ENCODE data around the gene IFT81.
"Not testable (repeated sequence)": the region's sequence is repeated elsewhere in the genome, so short reads cannot be mapped to it uniquely, and the experiment has no call there.

Gene IFT81

GRCh38 chr12:110124269-110124995, at the start of gene IFT81:
Gene IFT81, plus strand, starts transcription at chr12:110124357. Its CDS starts 3,024 bp downstream, at chr12:110127381.
- peak; percentile 86 to 87 for DNase-seq (ENCODE audit: low read depth in 2 of 2)

- DNase-seq (ENCODE audit: low read depth in 2 of 2): no peak
Observed at GRCh38 chr12:110075880-110076279, 48.3 kb upstream of the IFT81 start.

DNA sequence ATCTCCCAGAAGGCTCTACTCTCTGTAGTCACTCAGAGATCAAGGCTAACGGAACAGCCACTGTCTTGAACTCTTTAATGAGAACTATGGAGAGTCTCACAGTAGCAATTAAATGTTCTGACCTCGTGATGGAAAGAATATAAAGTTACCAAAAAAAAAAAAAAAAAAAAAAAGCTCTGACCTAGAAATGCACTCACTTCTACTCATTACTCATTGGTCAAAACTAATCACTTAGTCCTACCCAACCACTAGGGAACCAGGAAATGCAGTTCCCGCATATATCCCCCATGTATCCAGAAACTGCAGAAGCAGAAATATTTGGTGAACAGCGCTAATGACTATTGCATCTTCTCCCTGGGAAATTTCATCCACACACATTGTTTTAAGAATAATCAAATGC, 46.4 kb upstream of the IFT81 start:
- no peak for DNase-seq (ENCODE audit: low read depth in 2 of 2)

DNA sequence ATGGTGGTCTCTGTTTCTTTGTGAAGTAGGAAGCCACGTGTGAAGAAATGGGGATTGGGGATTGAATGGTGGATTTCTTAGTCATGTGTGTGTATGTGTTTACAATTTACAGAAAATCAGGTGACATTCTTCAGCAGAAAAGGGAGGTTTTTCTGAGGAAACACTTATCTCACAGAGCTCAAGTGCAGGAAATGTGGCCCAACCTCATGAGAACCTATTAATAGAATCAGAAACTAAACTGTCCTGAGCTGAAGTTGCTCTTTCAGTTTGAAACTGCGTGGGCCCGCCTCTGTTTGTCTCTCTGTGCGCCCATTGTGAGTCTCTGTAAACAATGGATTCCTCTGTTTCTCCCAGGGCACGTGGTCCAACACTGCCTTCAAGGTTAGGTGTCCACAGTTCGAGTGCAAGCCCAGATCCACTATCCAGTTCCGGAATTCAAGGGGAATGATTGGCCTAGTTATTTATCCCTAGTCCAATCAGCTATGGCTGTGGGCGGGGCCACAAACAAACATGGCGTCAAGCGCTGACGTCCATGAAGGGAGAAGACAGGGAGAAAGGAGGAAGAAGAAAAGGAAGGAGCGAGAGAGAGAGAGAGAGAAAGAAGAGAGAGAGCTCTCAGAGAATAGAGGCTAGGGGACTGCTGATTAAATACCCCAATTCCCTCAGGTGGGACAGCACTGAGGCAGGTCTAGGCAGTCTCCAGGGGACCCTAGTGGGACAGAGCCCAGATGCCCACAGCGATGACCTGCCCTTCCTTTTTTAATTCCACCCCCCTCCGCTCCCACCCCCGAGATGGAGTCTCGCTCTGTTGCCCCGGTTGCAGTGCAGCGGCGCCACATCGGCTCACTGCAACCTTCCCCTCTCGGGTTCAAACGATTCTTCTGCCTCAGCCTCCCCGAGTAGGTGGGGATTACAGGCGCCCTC, 44.4 kb upstream of the IFT81 start:
- no peak for DNase-seq (ENCODE audit: low read depth in 2 of 2)

- no peak for DNase-seq (ENCODE audit: low read depth in 2 of 2)
Observed at GRCh38 chr12:110080410-110080809, 43.7 kb upstream of the IFT81 start.

DNA sequence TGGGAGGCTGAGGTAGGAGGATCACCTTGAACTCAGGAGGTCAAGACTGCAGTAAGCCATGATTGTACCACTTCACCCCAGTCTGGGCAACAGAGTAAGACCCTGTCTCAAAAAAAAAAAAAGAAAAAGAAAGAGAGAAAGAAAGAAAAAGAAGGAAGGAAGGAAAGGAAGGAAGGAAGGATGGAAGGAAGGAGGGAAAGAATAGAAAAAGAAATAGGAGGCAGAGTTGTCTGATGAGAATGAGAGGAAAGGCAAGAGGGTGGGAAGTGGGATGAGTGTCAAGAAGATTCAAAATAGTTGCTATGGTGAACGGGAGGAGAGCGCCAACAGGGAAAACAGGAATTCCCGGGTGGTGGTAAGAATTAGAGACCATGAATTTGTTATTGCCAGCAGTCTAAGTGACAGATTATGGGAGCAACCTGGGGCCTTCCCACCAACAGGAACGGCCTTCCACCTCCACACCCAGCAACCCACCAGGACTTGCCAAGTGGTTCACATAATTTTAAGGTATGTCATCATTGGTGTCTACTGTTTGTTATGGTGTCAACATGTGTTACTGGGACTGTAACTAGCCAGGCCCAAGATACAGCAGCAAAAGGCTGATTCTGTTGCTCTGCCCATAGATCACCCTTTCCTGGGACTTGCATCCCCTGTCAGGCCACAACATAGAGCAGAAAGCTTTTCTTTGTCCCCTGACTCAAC, 39.7 kb upstream of the IFT81 start:
- DNase-seq (ENCODE audit: low read depth in 2 of 2): no peak

- DNase-seq (ENCODE audit: low read depth in 2 of 2): not testable (repeated sequence)
Observed at GRCh38 chr12:110088216-110088615, 35.9 kb upstream of the IFT81 start.

- DNase-seq (ENCODE audit: low read depth in 2 of 2): no peak
Observed at GRCh38 chr12:110088936-110089335, 35.2 kb upstream of the IFT81 start.

DNA sequence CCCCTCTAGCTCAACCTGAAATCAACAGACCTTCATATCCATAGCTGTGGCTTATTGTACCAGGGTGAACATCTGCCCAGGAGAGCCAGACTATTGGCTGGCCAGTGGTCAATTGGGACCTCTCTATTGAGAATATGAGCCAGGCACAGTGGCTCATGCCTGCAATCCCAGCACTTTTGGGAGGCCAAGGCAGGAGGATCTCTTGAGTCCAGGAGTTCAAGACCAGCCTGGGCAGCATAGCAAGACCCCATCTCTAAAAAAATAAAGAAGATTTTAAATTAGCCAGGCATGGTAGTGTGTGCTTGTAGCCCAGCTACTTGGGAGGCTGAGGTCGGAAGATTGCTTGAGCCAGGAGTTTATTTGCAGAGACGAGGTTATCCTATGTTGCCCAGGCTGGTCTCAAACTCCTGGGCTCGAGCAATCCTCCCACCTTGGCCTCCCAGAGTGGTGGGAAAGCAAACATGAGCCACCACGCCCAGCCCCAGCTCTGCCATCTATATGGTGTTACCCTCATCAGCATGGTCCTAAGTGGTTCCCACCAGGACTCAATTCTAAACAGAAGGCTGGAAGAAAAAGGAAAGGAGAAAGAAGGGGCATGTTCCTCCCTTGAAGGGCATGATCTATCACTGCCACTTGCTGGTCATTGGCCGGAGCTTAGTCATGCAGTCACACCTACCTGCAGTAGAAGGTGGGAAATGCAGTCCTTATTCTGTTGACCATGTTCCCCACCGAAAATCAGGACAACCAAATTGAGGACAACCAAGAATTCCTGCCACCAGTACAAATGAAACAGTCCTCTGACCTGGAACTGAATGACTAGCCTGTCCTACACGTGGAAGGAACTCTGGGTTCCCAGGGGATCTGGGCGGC, 33.7 kb upstream of the IFT81 start:
- no peak for DNase-seq (ENCODE audit: low read depth in 2 of 2)

GRCh38 chr12:110091136-110091711, 32.9 kb upstream of the IFT81 start:
- no peak for DNase-seq (ENCODE audit: low read depth in 2 of 2)

- no peak for DNase-seq (ENCODE audit: low read depth in 2 of 2)
Observed at GRCh38 chr12:110093631-110094311, 30.4 kb upstream of the IFT81 start.

- DNase-seq (ENCODE audit: low read depth in 2 of 2): peak; percentile 33 to 45
Observed at GRCh38 chr12:110100315-110100970, 23.7 kb upstream of the IFT81 start.

- DNase-seq (ENCODE audit: low read depth in 2 of 2): peak in 1 of 2 experiments; percentile 27
Observed at GRCh38 chr12:110102255-110102654, 21.9 kb upstream of the IFT81 start.

DNA sequence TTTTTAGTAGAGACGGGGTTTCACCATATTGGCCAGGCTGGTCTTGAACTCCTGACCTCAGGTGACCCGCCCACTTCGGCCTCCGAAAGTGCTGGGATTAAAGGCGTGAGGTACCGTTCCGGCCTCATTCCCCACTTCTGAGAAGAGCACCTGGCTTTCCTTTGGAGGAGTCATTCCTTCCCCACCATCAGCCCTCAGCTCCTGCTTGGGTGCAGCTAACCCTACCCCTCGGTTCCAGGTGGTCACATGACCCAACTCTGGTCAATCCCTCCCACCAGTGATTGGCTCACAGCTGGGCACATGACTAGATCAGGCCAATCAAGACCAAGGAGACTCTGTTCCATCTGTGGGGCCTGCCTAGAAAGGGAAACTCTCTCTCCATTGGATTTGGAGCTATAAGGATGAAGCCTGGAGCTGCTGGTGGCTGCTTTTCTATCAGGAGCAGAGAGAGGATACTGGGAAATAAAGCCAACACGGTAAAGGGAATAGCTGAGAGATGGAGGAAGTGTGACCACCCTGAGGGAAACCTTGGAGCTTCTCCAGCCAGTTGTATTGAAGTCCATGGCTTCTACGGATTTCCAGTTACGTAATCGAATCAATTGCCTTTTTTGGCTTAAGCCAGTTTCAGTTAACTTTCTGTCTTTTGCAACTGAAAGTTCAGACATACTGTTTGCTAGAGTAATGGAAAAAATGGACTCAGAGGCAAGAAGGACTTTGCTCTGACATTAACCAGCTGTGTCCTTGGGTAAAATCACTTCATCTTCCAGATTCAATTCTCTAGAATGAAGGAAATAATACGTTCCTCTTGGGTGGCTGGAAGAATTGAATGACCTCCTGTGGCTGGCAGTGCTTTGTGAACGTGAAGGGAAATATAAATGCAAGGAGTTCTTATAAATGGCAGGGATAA, 19.7 kb upstream of the IFT81 start:
- no peak for DNase-seq (ENCODE audit: low read depth in 2 of 2)

DNA sequence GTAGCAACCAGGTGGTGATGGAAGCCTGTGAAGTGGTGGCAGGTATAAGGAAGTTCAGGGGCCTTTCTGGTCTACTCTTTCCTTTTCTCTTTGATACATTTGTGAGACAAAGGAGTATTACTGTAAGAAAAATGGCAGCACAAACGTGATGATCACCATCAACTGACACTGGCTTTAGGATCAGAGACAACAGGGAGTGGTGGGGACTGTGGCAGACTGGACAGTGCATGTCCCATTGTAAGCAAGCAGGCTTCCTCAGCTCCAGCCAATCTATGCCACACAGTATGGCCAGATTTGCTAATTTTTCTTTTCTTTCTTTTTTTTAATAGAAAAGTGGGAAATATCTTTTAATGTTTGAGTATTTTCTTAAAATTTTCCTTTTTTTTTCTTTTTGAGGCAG, 19.0 kb upstream of the IFT81 start:
- DNase-seq (ENCODE audit: low read depth in 2 of 2): no peak

- DNase-seq (ENCODE audit: low read depth in 2 of 2): peak in 1 of 2 experiments; percentile 29
Observed at GRCh38 chr12:110105986-110106385, 18.2 kb upstream of the IFT81 start.

DNA sequence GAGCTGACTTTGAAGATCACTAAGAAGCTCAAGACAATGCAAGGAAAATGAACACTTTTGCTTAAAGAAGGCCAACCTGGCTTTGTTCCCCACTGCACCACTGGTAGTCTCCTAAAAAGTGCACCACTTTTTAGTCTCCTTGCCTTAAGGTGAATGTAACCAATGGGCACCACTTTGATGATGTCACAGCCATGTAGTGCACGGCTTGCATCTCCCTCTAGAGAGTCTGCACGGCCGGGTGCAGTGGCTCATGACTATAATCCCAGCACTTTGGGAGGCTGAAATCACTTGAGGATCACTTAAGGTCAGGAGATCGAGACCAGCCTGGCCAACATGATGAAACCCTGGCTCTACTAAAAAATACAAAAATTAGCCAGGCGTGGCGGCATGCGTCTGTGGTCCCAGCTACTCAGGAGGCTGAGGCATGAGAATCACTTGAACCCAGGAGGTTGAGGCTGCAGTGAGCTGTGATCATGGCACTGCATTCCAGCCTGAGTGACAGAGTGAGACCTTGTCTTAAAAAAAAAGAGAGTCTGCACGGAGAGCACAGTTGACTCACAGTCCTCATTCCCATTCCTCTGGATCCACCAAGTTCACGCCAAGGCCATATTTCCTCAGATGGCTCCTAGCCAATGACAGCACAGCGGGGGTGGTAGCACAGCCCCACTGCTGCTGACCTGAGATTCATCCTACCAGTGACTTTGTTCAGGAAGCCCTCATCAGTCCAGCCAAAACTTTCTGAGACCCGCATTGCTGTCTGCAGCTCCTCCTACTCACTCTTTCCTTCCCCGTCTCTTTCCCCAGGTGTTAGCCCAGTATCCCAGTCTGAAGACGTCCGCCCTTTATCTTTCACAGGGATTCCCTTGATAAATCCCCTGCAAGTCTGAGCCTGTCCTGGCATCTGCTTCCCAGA, 16.5 kb upstream of the IFT81 start:
- peak; percentile 82 to 84 for DNase-seq (ENCODE audit: low read depth in 2 of 2)
